Hypothalamus (tissue), 51 donors: Measurements from ENCODE around the gene CHRD.

Source experiments
- DNase-seq, 51 donors: peaks; one replicate each; lab custom pipeline; 2025; lab: John Stamatoyannopoulos, UW

Gene CHRD

GRCh38 chr3:184345317-184346144 lies 34.3 kb upstream of the CHRD start:
- DNase-seq: peak; percentile 16 to 94 (median 81)

DNA sequence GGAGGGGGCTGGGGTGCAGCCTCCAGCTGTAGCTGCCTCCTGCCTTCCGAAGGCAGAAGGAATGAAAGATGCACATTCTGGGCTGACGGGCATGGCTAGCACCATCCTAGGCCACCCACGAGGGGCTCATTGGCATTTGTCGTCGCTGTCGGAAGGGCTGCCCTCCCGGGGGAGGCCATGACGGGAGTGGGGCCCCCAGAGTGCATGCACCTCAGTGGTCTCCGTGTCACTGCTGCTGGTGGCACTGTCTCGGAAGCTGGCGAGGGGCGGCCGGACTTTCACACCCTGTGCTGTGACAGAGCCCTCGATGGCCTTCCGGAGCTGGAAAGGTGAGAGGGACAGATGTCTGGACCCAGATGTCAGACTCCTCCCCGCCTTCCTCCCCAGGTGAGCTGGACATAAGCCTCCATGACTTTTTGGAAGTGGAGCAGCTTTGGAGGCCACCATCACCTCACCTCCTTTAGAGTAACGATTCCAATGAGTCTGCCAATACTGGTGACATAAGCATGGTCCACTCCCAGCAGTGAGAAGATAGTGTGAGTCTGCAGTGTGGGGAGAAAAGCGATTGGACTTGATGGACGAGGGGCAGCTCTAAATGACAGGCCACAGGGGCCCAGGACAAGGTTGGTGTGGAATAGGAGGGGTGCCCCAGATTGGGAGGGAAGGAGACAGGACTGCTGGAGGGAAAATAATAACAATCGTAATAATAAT lies 33.2 kb upstream of the CHRD start:
- no peak for DNase-seq

DNA sequence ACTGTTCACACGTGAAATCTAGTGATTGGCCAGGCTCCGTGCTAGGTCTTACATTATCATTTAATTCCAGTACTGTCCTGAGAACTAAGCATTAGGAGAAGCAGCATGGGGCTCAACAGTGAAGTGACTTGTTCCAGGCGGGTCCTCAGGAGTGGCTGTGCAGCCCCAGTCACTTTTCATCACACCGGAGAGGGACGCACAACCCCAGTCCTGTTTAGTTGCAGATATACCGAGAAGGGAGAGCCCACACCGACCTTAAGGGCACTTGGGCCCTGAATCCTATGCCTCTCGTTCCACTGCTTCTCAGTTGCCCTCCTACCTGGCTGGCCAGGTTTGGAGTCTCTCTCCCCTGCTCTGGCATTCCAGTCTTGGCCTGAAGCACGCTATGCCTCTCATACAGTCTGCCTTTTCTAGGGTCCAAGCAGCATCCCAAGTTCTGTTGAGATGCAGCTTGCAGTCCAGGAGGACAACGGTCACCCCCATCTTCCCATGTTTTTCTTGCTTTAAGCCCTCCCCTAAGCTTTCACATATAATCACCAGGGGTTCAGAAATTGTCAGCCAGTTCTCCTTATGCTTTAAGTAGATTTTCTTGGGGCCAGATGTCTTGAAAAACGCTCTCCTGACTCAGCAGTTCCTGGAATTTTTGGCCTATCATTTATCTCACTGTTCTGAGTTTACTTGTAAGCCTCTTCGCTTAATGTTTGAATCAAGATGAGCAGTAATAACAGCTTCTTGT lies 32.4 kb upstream of the CHRD start:
- no peak for DNase-seq

- no peak for DNase-seq
These were observed 31.8 kb upstream of the CHRD start for GRCh38 chr3:184348057-184348382.

GRCh38 chr3:184349563-184350470 lies 30.0 kb upstream of the CHRD start:
- DNase-seq: peak in 16 of 51 donors; percentile 8 to 53 (median 29)

- DNase-seq: no peak
These were observed 29.2 kb upstream of the CHRD start for GRCh38 chr3:184350618-184351017.

GRCh38 chr3:184351511-184352148 lies 28.2 kb upstream of the CHRD start:
- no peak for DNase-seq

- DNase-seq: no peak
These were observed 27.6 kb upstream of the CHRD start for GRCh38 chr3:184352149-184352785.

DNA sequence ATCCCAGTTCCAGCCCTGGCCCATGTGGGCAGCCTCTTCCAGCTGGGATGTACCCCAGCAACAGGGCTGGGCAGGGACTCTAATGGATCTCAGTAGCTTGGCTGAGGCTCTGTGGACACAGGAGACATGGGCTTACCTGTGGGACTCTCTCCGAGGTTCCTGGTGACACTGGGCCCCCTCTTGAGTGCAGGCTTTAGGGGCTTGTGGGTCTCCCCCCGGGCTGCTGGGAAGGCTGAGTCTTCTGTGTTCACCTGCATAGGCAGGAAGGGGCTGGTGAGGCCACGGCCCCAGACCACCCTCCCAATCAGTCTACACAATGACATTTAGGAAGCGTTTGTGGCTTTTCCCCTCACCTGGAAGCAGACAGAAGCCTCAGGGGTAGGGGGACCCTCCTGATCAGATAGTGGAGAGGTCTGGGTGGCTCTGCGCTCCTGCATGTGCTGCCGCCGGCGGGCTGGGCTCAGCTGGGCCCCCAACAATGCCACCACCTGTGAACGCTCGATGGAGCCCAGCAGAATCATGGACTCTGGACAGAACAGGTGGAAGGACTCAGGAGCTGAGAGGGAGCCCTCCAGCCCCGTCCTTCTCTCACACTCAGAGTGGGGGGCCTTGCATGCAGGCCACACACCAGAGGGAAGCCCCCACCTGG lies 26.8 kb upstream of the CHRD start:
- no peak for DNase-seq

DNA sequence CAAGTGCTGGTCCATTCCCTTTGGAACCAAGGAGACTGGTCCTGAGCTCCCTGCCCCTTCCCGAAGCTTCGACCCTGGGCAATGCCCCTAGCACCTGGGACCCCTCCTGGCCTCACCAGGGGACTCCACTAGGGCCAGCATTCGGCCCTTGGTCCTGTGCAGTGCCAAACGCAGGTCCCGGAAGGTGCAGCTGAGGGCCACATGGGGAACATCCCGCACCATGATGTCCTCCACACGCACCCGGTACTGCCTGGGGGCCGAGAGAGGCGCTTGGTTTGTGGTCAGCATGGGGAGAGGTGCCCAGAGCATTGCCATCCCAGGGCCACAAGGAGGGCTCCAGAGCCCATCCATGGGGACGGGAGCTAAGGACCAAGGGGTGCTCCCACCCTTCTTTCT lies 26.3 kb upstream of the CHRD start:
- no peak for DNase-seq

DNA sequence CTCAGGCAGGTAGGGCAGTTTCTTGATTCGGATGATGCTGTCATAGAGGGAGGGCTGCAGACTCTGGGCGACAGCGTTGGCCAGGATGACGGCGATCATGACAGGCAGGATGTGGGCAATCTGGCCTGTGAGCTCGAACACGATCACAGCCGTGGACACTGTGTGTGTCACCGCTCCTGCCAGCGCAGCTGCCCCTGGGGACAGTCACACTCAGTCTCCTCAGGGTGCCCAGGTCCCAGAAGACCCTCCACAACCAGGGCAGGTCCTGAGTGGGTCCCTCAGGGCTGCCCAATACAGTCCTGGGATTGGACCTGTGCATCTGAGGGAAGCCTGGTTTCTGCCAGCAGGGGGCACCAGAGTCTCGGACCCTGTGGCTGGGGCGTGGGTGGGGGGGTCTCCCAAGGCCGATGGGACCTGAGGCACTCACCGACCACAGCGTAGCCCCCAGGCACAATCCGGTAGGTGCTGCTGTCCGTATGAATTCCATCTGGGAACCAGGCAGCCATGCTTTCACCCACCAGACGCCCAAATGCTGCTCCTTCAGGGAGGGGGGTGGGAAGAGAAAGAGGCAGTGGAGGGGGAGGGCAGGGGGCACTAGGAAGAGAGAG lies 25.6 kb upstream of the CHRD start:
- DNase-seq: peak in 26 of 51 donors; percentile 5 to 68 (median 30)

DNA sequence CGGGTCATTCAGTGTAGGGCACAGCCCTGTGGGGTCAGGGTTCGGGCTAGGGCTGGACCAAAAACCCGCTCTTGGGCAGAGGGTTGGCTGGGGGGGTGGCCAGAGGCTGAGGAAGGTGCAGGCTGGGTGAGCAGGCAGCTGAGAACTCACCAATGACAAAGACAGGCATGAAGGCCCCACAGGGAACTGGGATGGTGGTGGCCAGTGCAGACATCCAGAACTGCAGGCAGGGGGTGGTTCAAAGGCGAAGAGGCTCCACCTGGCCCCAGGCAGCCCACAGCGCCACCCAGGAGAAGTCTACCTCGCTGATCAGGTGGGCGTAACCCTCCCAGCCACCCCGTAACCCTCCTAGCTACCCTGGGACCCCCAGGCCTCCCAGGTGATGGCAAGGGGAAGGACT lies 25.1 kb upstream of the CHRD start:
- no peak for DNase-seq

DNA sequence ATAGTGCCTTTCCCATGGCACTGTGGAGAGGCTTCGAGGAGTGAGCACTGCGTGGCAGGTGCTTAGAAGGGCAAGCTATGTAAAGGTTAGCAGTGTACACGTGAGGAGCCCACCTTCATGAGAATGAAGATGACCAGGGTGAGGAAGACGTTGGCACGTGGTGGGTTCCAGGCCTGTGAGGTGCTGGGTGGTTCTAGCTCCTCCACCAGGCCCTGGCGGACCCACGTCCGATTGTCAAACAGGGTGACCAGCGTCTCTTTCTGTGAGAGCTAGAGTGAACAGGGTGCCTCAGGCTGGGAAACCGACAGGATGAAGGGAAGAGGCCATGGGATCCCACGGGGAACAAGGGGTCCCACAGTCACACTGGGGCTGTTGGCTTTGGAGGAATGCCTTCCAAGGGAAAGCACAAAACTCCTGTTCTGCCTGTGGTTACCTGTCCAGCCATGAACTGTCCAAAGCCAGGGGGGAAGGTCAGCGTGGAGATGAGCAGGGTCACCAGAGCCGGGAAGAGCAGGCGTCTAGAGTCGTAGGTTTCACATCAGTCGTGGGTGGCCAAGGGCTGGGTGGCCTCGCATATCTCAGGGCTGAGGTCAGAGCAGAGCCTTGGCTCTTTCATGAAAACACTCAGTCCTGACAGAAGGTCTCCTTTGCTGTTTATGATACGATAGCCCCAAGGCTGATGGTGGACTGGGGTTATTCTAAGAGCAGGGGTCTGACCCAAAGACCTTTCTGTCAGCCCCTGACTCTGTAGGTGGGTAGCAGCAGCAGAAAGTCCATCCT lies 24.4 kb upstream of the CHRD start:
- no peak for DNase-seq

GRCh38 chr3:184357248-184358123 lies 22.4 kb upstream of the CHRD start:
- no peak for DNase-seq

- no peak for DNase-seq
These were observed 21.6 kb upstream of the CHRD start for GRCh38 chr3:184358124-184358767.

DNA sequence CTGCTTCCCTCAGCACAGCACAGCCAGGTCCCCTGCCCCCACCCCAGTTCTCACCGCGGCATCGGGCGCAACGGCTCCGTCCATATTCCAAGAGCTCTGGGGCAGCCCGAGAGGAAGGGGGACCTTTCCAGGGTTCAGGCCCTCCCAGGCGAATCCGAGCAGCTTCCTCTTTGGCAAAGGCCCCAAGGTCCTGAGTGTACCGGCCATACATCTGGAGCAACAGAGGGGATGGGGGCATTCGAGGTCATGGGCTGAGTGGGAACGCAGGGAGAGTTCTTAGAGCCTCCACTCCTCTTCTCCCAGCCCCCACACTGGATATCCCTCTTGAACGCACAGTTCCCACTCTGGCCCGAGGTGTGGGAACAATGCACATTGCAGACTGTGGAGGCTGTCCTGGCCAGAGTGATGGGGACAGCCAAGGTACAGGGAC lies 20.9 kb upstream of the CHRD start:
- DNase-seq: no peak
